Heart left ventricle (tissue), 13 donors: ENCODE results near the gene ZNF618.

Experiments
- POLR2A ChIP-seq, 2 donors: fragments of 450-650 bp; IDR thresholded peaks; one replicate each; pipeline ENCODE4 v1.6.1; 2017; ENCODE audit warnings: antibody characterized with exemption in 2 of 2, mild to moderate bottlenecking in 2 of 2, moderate library complexity in 2 of 2
- TF ChIP-seq, protein P1 (sequence below), 12 donors: fragments of 200-600 bp; sonication (generic) in 4 of 12; IDR thresholded peaks; one replicate each; pipeline versions ENCODE4 v1.5.0 to v1.8.0; 2018 to 2022; ENCODE audit warnings: antibody characterized with exemption in 12 of 12, mild to moderate bottlenecking in 5 of 12
- donor health status: ischemic (EF 13 %, LVEDD 7.1; RV severe dilation, severe dysfunction).
- donor health status: DM: no; HTN: yes; CAD: no.
- donor health status: DM: no; HTN: no; CAD: no.
- donor health status: ischemic (EF 25% LVEDD 6.9; RV normal size, moderate dysfunction).
- donor health status: ischemic (EF 25% LVEDD 5.7; RV mildly dilated, moderate dysfunction).
- donor health status: ischemic (EF 35%, LVEDD 5.7; RV mildly dilated, moderate dysfunction).
- donor health status: nonischemic (EF 11% LVEDD 7.7; RV severe dilation, severe dysfunction).
- donor health status: DM: yes; HTN: yes; CAD: no.
- donor health status: PGD.
- donor health status: ischemic (EF 29% LVEDD 5.4; RV normal size, mild dysfunction).
- donor health status: nonischemic (EF 23%, LVEDD 6.1; RV moderate dilation, normal function).

DNA sequence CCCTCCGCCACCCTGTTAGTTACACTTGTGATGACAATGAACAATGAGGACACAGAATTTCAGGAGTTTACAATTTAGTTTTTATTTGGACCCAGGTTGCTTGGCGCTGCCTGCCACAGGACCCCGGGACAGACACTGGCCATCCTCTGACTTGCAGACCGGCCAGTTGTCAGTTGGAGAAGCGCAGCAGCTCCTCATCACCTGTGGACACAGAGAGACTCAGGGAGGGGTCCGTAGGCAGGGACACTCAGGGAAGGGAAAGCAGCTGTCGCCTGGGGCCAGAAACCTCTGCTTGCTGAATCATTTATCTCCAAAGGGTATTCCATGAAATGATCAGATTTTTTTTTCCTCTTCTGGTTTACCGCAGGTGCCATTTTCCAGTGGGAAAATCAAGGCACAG, 184.0 kb downstream of the ZNF618 start:
- TF ChIP-seq, protein P1, sequence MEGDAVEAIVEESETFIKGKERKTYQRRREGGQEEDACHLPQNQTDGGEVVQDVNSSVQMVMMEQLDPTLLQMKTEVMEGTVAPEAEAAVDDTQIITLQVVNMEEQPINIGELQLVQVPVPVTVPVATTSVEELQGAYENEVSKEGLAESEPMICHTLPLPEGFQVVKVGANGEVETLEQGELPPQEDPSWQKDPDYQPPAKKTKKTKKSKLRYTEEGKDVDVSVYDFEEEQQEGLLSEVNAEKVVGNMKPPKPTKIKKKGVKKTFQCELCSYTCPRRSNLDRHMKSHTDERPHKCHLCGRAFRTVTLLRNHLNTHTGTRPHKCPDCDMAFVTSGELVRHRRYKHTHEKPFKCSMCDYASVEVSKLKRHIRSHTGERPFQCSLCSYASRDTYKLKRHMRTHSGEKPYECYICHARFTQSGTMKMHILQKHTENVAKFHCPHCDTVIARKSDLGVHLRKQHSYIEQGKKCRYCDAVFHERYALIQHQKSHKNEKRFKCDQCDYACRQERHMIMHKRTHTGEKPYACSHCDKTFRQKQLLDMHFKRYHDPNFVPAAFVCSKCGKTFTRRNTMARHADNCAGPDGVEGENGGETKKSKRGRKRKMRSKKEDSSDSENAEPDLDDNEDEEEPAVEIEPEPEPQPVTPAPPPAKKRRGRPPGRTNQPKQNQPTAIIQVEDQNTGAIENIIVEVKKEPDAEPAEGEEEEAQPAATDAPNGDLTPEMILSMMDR (IDR thresholded peaks at IDR 0.05), result no peak
- TF ChIP-seq POLR2A (IDR thresholded peaks at IDR 0.05), result no peak
